NCI-H1105 treated with DMSO at 0.1 percent for 48 hours (cell line): ENCODE measurements around the gene AHCTF1.
"Not testable (repeated sequence)": the region's sequence is repeated elsewhere in the genome, so short reads cannot be mapped to it uniquely, and the experiment has no call there.

Experiments
- DNase-seq: peaks from one replicate; lab custom pipeline; 2025; lab: John Stamatoyannopoulos, UW

Gene AHCTF1

GRCh38 chr1:246923482-246923881 is 8.3 kb downstream of the AHCTF1 start:
- no peak for DNase-seq

GRCh38 chr1:246921481-246921880 is 10.3 kb downstream of the AHCTF1 start:
- no peak for DNase-seq

- DNase-seq: no peak
Observed at GRCh38 chr1:246919902-246920301, 11.8 kb downstream of the AHCTF1 start.

GRCh38 chr1:246916026-246916923 is 15.5 kb downstream of the AHCTF1 start:
- DNase-seq: not testable (repeated sequence)

- no peak for DNase-seq
Observed at GRCh38 chr1:246907472-246907871, 24.3 kb downstream of the AHCTF1 start.

GRCh38 chr1:246906833-246907232 is 24.9 kb downstream of the AHCTF1 start:
- no peak for DNase-seq

GRCh38 chr1:246901874-246902273 is 29.9 kb downstream of the AHCTF1 start:
- no peak for DNase-seq

GRCh38 chr1:246897302-246897701 is 34.4 kb downstream of the AHCTF1 start:
- DNase-seq: no peak

- DNase-seq: no peak
Observed at GRCh38 chr1:246893191-246893939, 38.4 kb downstream of the AHCTF1 start.

GRCh38 chr1:246891105-246891504 is 40.6 kb downstream of the AHCTF1 start:
- DNase-seq: no peak

GRCh38 chr1:246888522-246888921 is 43.2 kb downstream of the AHCTF1 start:
- DNase-seq: no peak

GRCh38 chr1:246885389-246885788 is 46.4 kb downstream of the AHCTF1 start:
- not testable (repeated sequence) for DNase-seq

GRCh38 chr1:246878551-246878950 is 53.2 kb downstream of the AHCTF1 start:
- DNase-seq: no peak

GRCh38 chr1:246876431-246876830 is 55.3 kb downstream of the AHCTF1 start:
- no peak for DNase-seq

- no peak for DNase-seq
Observed at GRCh38 chr1:246875041-246876026, 56.4 kb downstream of the AHCTF1 start.

GRCh38 chr1:246865921-246866320 is 65.8 kb downstream of the AHCTF1 start:
- DNase-seq: no peak

GRCh38 chr1:246863791-246864190 is 68.0 kb downstream of the AHCTF1 start:
- DNase-seq: not testable (repeated sequence)

GRCh38 chr1:246860401-246860800 is 71.3 kb downstream of the AHCTF1 start:
- no peak for DNase-seq

- DNase-seq: no peak
Observed at GRCh38 chr1:246856371-246856770, 75.4 kb downstream of the AHCTF1 start.

- not testable (repeated sequence) for DNase-seq
Observed at GRCh38 chr1:246850640-246851039, 81.1 kb downstream of the AHCTF1 start.

GRCh38 chr1:246843876-246844275 is 87.9 kb downstream of the AHCTF1 start:
- DNase-seq: no peak

- not testable (repeated sequence) for DNase-seq
Observed at GRCh38 chr1:246840761-246841160, 91.0 kb downstream of the AHCTF1 start.
